Panc1 (cell line): ENCODE data around the gene PDE9A.

Experiments
- CTCF ChIP-seq: fragments of 450-650 bp; IDR thresholded peaks from 2 replicates; pipeline ENCODE4 v1.5.1; 2017; ENCODE audit warnings: mild to moderate bottlenecking
- SIN3A ChIP-seq: IDR thresholded peaks from 2 replicates; pipeline ENCODE4 v1.6.1; 2012; ENCODE audit warnings: low read depth, mild to moderate bottlenecking, low read length, moderate library complexity, borderline replicate concordance; ENCODE audit not compliant: insufficient read depth

GRCh38 chr21:42775123-42775522 is 121.7 kb downstream of the PDE9A start:
- TF ChIP-seq CTCF: no peak
- no peak for TF ChIP-seq SIN3A
